ENCODE measurements around the gene CPN1. TPM values are rescaled to one million over a fixed set of nuclear protein-coding genes. Genes with fewer than 3 reads are reported as not detected.

Gene CPN1
- total and polyA plus RNA-seq, 2 donors (not counting 3 experiments of a cell fraction or from before 2014, with no cell fraction given), result not detected

- H3K27me3 ChIP-seq (ENCODE audit: control insufficient read depth in 2 of 2, insufficient read depth in 2 of 2, low read length in 2 of 2), result peaks cover 18 to 21% of the 10 kb centered on the region in 2 experiments
- H3K27ac ChIP-seq (ENCODE audit: insufficient read depth, low read depth, low read length), result no peak overlapping the region
- H3K9me3 ChIP-seq (replicated peaks; ENCODE audit: control insufficient read depth, insufficient read depth, low read length), result no peaks in the 10 kb centered on the region
- BruUV-seq (replicated peaks), result no TSS peak
- FAIRE-seq, result peak; percentile 28
- dilution Hi-C loops (cut with MboI; ENCODE audit: extremely low pct_ligation_motif_present, low sequenced_read_pairs), result no loop called here
- DNase-seq (ENCODE audit: low read depth, low spot score), result no peak
- H4K20me1 ChIP-seq (replicated peaks; ENCODE audit: control insufficient read depth, extremely low read depth, insufficient read depth, low read length), result no peaks in the 10 kb centered on the region
- H3K4me1 ChIP-seq (ENCODE audit: control insufficient read depth, extremely low read depth, insufficient read depth, low read length), result no peaks in the 10 kb centered on the region
- H3K79me2 ChIP-seq (ENCODE audit: control insufficient read depth, insufficient read depth, low read length), result no peaks in the 10 kb centered on the region
- intact Hi-C loops (cut with micrococcal nuclease), result no loop called here
- TF ChIP-seq CTCF (IDR thresholded peaks at IDR 0.05; ENCODE audit: extremely low read depth in 1 of 2, insufficient read depth in 1 of 2, low read depth in 1 of 2, low read length in 2 of 2) (no peak), FOS (IDR thresholded peaks at IDR 0.05; ENCODE audit: borderline replicate concordance, insufficient read depth, low read length) (no peak), MYC (IDR thresholded peaks at IDR 0.05; ENCODE audit: low read depth, low read length) (no peak), EZH2 (IDR thresholded peaks at IDR 0.05; ENCODE audit: borderline replicate concordance, low read depth, low read length, severe bottlenecking) (no peak)
- H3K4me3 ChIP-seq (replicated peaks in 1 of 3; ENCODE audit: insufficient read depth in 1 of 3, low read depth in 1 of 3, low read length in 3 of 3), result no peak overlapping the region
- H3K4me2 ChIP-seq (ENCODE audit: insufficient read depth, low read length), result no peak overlapping the region
- ChIA-PET POLR2A (no interaction called here), CTCF (interaction anchor here (1.2 to 2.7 kb wide), 2 partner anchors 8 to 208 kb away, joined by 5 to 13 read pairs; no protein-coding TSS in a partner anchor)
- H3K36me3 ChIP-seq (ENCODE audit: control insufficient read depth in 2 of 2, extremely low read depth in 1 of 2, insufficient read depth in 2 of 2, low read length in 2 of 2), result no peaks in the 10 kb centered on the region
- H3K9me1 ChIP-seq (replicated peaks; ENCODE audit: control insufficient read depth, extremely low read depth, insufficient read depth, low read length), result no peaks in the 10 kb centered on the region
- no peak overlapping the region for H3K9ac ChIP-seq (replicated peaks; ENCODE audit: extremely low read depth, insufficient read depth, low read length)
- no peak overlapping the region for H2AFZ ChIP-seq (ENCODE audit: low read depth, low read length)
Observed at GRCh38 chr10:100053686-100054460, 27.8 kb downstream of the CPN1 start.
